CD4-positive, alpha-beta memory T cell (primary cell): Measurements from ENCODE around the gene USP1. TPM values are rescaled to one million over a fixed set of nuclear protein-coding genes. Genes with fewer than 3 reads are reported as not detected.

Source experiments
- CTCF ChIA-PET: fragments of 350-600 bp; sonication (Branson Sonifier 250); formaldehyde crosslinking; loops from one replicate; lab custom pipeline; 2021; ENCODE audit warnings: inconsistent platforms; ENCODE audit not compliant: partially characterized antibody; lab: Charles Lee
- POLR2A ChIA-PET: fragments of 350-600 bp; sonication (Branson Sonifier 250); formaldehyde crosslinking; loops from one replicate; lab custom pipeline; 2021; ENCODE audit not compliant: partially characterized antibody; lab: Charles Lee
- DNase-seq, 5 donors: peaks; one replicate each; pipeline versions ENCODE4 v3.0.0 to v3.0.0-alpha.2; 2020 to 2022; ENCODE audit warnings: mixed read lengths in 1 of 5
- H3K27ac ChIP-seq: one replicate; pipeline ENCODE4 v1.7.0; 2013; ENCODE audit warnings: low read depth, low read length
- H3K27me3 ChIP-seq: 2 replicates; pipeline ENCODE4 v1.7.0; 2013; ENCODE audit warnings: mild to moderate bottlenecking, low read length, moderate library complexity; ENCODE audit not compliant: insufficient read depth
- H3K36me3 ChIP-seq: 2 replicates; pipeline ENCODE4 v1.7.0; 2013; ENCODE audit warnings: mild to moderate bottlenecking, low read length, moderate library complexity; ENCODE audit not compliant: insufficient read depth
- H3K4me1 ChIP-seq: 2 replicates; pipeline ENCODE4 v1.7.0; 2013; ENCODE audit warnings: mild to moderate bottlenecking, low read length, moderate library complexity; ENCODE audit not compliant: insufficient read depth
- H3K4me3 ChIP-seq, 2 donors: one replicate each; pipeline ENCODE4 v1.7.0; 2013; ENCODE audit warnings: low read length in 2 of 2, mild to moderate bottlenecking in 1 of 2
- H3K9me3 ChIP-seq, 2 donors: one replicate each; pipeline ENCODE4 v1.7.0; 2013; ENCODE audit warnings: low read length in 2 of 2, control low read depth in 1 of 2; ENCODE audit not compliant: control insufficient read depth in 1 of 2
- H3K27ac Mint-ChIP-seq, 7 donors: one replicate each; pipeline ENCODE4 v1.8.0; 2020 to 2021; ENCODE audit warnings: mixed read lengths in 7 of 7, mild to moderate bottlenecking in 6 of 7, inconsistent platforms in 3 of 7, moderate library complexity in 3 of 7
- H3K27me3 Mint-ChIP-seq, 2 donors: one replicate each; pipeline ENCODE4 v1.8.0; 2020 to 2021; ENCODE audit warnings: mixed read lengths in 2 of 2
- H3K36me3 Mint-ChIP-seq, 2 donors: one replicate each; pipeline ENCODE4 v1.8.0; 2020 to 2021; ENCODE audit warnings: mixed read lengths in 2 of 2, inconsistent platforms in 1 of 2, mild to moderate bottlenecking in 1 of 2
- H3K4me1 Mint-ChIP-seq, 4 donors: one replicate each; pipeline ENCODE4 v1.8.0; 2020 to 2021; ENCODE audit warnings: mixed read lengths in 4 of 4, mild to moderate bottlenecking in 1 of 4
- H3K4me3 Mint-ChIP-seq, 8 donors: one replicate each; pipeline ENCODE4 v1.8.0; 2020 to 2021; ENCODE audit warnings: mixed read lengths in 8 of 8, mild to moderate bottlenecking in 7 of 8, moderate library complexity in 6 of 8, inconsistent platforms in 3 of 8
- H3K9me3 Mint-ChIP-seq, 8 donors: one replicate each; pipeline ENCODE4 v1.8.0; 2020 to 2021; ENCODE audit warnings: mixed read lengths in 8 of 8, mild to moderate bottlenecking in 5 of 8, inconsistent platforms in 3 of 8, moderate library complexity in 1 of 8
- intact Hi-C: fragments of 100-400 bp; cut with micrococcal nuclease; formaldehyde crosslinking; loops from one replicate; pipeline ENCODE4 v1.15.1; 2023
- polyA plus RNA-seq, 2 donors: library from polyadenylated mRNA; unstranded; fragments of 300-500 nt; fragmentation: Illumina TruSeq; gene quantifications; one replicate each; pipeline ENCODE4 v1.2.3, GENCODE V29; 2021
- total RNA-seq, 2 experiments: library from RNA; stranded (reverse); gene quantifications; one replicate each; pipeline ENCODE4 v1.2.3, GENCODE V29; 2021

USP1 gene
- total and polyA plus RNA-seq, 4 experiments from 2014 or later, result 30.2 to 50.0 (median 40.5) TPM

- H3K4me1 Mint-ChIP-seq, result no peaks in the 10 kb centered on the region
- peak overlapping the region in 2 of 7 donors; percentile 30 to 58 for H3K27ac Mint-ChIP-seq
- no peak overlapping the region for H3K27ac ChIP-seq
- ChIA-PET CTCF (interaction anchor here (0.6 kb wide), 1 partner anchor 120 kb away, joined by 3 read pairs; no protein-coding TSS in a partner anchor), POLR2A (interaction anchor here (2.5 kb wide), 1 partner anchor 9 kb away, joined by 14 read pairs; no protein-coding TSS in a partner anchor)
- H3K36me3 ChIP-seq, result no peaks in the 10 kb centered on the region
- no peaks in the 10 kb centered on the region for H3K9me3 ChIP-seq
- H3K4me3 ChIP-seq, result no peak overlapping the region
- intact Hi-C loops, result no loop called here
- H3K27me3 ChIP-seq, result no peaks in the 10 kb centered on the region
- H3K36me3 Mint-ChIP-seq, result no peaks in the 10 kb centered on the region
- no peak overlapping the region for H3K4me3 Mint-ChIP-seq
- no peaks in the 10 kb centered on the region for H3K27me3 Mint-ChIP-seq
- no peaks in the 10 kb centered on the region for H3K9me3 Mint-ChIP-seq
- no peaks in the 10 kb centered on the region for H3K4me1 ChIP-seq
- DNase-seq, result no peak
Measured at GRCh38 chr1:62426794-62427193, 10.1 kb upstream of the USP1 start.

- no peaks in the 10 kb centered on the region for H3K27me3 Mint-ChIP-seq
- no peak overlapping the region for H3K4me3 Mint-ChIP-seq
Measured at GRCh38 chr1:62428351-62428750, 8.5 kb upstream of the USP1 start.

GRCh38 chr1:62429581-62429980, 7.3 kb upstream of the USP1 start:
- Mint-ChIP-seq H3K9me3 (no peaks in the 10 kb centered on the region), H3K4me3 (no peak overlapping the region)
- intact Hi-C loops, result no loop called here

More at GRCh38 chr1:62428351-62428750, 8.5 kb upstream of the USP1 start:
- intact Hi-C loops, result no loop called here
- H3K4me3 ChIP-seq, result no peak overlapping the region
- no peaks in the 10 kb centered on the region for H3K9me3 Mint-ChIP-seq
- H3K27ac ChIP-seq, result no peak overlapping the region
- no peak overlapping the region for H3K27ac Mint-ChIP-seq
- no peaks in the 10 kb centered on the region for H3K4me1 Mint-ChIP-seq
- no peaks in the 10 kb centered on the region for H3K36me3 Mint-ChIP-seq
- no peak for DNase-seq
- H3K36me3 ChIP-seq, result no peaks in the 10 kb centered on the region
- no peaks in the 10 kb centered on the region for H3K9me3 ChIP-seq
- no peaks in the 10 kb centered on the region for H3K4me1 ChIP-seq
- ChIA-PET POLR2A (no interaction called here), CTCF (no interaction called here)
- H3K27me3 ChIP-seq, result no peaks in the 10 kb centered on the region

GRCh38 chr1:62433861-62434617, 2.8 kb upstream of the USP1 start:
- peaks cover 13 to 32% (median 18%) of the 10 kb centered on the region in 4 donors for H3K4me1 Mint-ChIP-seq
- Histone ChIP-seq H3K4me1 (peaks cover 20% of the 10 kb centered on the region), H3K27ac (no peak overlapping the region), H3K9me3 (no peaks in the 10 kb centered on the region), H3K36me3 (no peaks in the 10 kb centered on the region), H3K27me3 (no peaks in the 10 kb centered on the region), H3K4me3 (no peak overlapping the region)
- peak overlapping the region in 3 of 8 donors; percentile 15 to 66 (median 35) for H3K4me3 Mint-ChIP-seq
- H3K27me3 Mint-ChIP-seq, result peaks cover 0 to 2% of the 10 kb centered on the region in 2 donors
- H3K27ac Mint-ChIP-seq, result peak overlapping the region in 4 of 7 donors; percentile 60 to 98 (median 72)
- intact Hi-C loops, result no loop called here
- ChIA-PET CTCF (no interaction called here), POLR2A (no interaction called here)
- no peak for DNase-seq
- H3K9me3 Mint-ChIP-seq, result peaks cover 0 to 3% (median 0%) of the 10 kb centered on the region in 8 donors
- H3K36me3 Mint-ChIP-seq, result peaks cover 3 to 14% of the 10 kb centered on the region in 2 donors

More at GRCh38 chr1:62429581-62429980, 7.3 kb upstream of the USP1 start:
- Histone ChIP-seq H3K27me3 (no peaks in the 10 kb centered on the region), H3K9me3 (no peaks in the 10 kb centered on the region), H3K4me3 (no peak overlapping the region), H3K27ac (no peak overlapping the region), H3K36me3 (no peaks in the 10 kb centered on the region), H3K4me1 (no peaks in the 10 kb centered on the region)
- Mint-ChIP-seq H3K36me3 (no peaks in the 10 kb centered on the region), H3K27ac (no peak overlapping the region), H3K4me1 (no peaks in the 10 kb centered on the region), H3K27me3 (no peaks in the 10 kb centered on the region)
- ChIA-PET POLR2A (no interaction called here), CTCF (no interaction called here)
- DNase-seq, result no peak

- Mint-ChIP-seq H3K4me3 (peak overlapping the region in 5 of 8 donors; percentile 9 to 26 (median 21)), H3K27me3 (peaks cover 0 to 2% of the 10 kb centered on the region in 2 donors), H3K4me1 (peaks cover 13 to 37% (median 20%) of the 10 kb centered on the region in 4 donors), H3K36me3 (peaks cover 3 to 14% of the 10 kb centered on the region in 2 donors), H3K9me3 (peaks cover 0 to 3% (median 0%) of the 10 kb centered on the region in 8 donors), H3K27ac (peak overlapping the region in 4 of 7 donors; percentile 48 to 99 (median 86))
- no peaks in the 10 kb centered on the region for H3K36me3 ChIP-seq
- H3K9me3 ChIP-seq, result no peaks in the 10 kb centered on the region
- no peaks in the 10 kb centered on the region for H3K27me3 ChIP-seq
- no peak for DNase-seq
- ChIA-PET POLR2A (interaction anchor here (1.0 to 2.1 kb wide), 2 partner anchors 9 to 1217 kb away, joined by 3 to 14 read pairs; no protein-coding TSS in a partner anchor), CTCF (no interaction called here)
- no peak overlapping the region for H3K27ac ChIP-seq
- no peak overlapping the region for H3K4me3 ChIP-seq
- intact Hi-C loops, result loop anchor here (5.0 kb wide), 1 partner anchor 253 kb away; the partner anchor contains the start of gene DOCK7
- H3K4me1 ChIP-seq, result peaks cover 26% of the 10 kb centered on the region
Measured at GRCh38 chr1:62434618-62435001, 2.2 kb upstream of the USP1 start.

- H3K4me1 ChIP-seq, result peaks cover 32% of the 10 kb centered on the region
- Mint-ChIP-seq H3K4me1 (peaks cover 18 to 46% (median 28%) of the 10 kb centered on the region in 4 donors), H3K9me3 (peaks cover 0 to 3% (median 0%) of the 10 kb centered on the region in 8 donors), H3K36me3 (peaks cover 4 to 18% of the 10 kb centered on the region in 2 donors), H3K27me3 (peaks cover 0 to 2% of the 10 kb centered on the region in 2 donors), H3K27ac (peak overlapping the region; percentile 97 to 100 (median 99)), H3K4me3 (peak overlapping the region; percentile 87 to 97 (median 96))
- H3K27ac ChIP-seq, result peak overlapping the region; percentile 97
- ChIA-PET POLR2A (interaction anchor here (0.8 to 2.1 kb wide), 15 partner anchors 10 to 1216 kb away, joined by 3 to 14 read pairs (median 4); partner anchors contain the start of genes ATG4C, EFCAB7 and PGM1), CTCF (interaction anchor here (1.4 kb wide), 2 partner anchors 253 to 311 kb away, joined by 3 to 4 read pairs; partner anchors contain the start of gene DOCK7)
- H3K4me3 ChIP-seq, result peak overlapping the region; percentile 55 to 94
- H3K36me3 ChIP-seq, result no peaks in the 10 kb centered on the region
- no peaks in the 10 kb centered on the region for H3K27me3 ChIP-seq
- intact Hi-C loops, result loop anchor here (1.0 to 5.0 kb wide), 6 partner anchors 252 to 1357 kb away; partner anchors contain the start of genes ALG6, ATG4C, DOCK7 and EFCAB7
- no peaks in the 10 kb centered on the region for H3K9me3 ChIP-seq
- DNase-seq, result peak in 1 of 5 donors; percentile 2
Measured at GRCh38 chr1:62435231-62436038, 1.4 kb upstream of the USP1 start.
